Measurements from ENCODE around the gene CCDC38. TPM values are rescaled to one million over a fixed set of nuclear protein-coding genes. Genes with fewer than 3 reads are reported as not detected.
"Not testable (repeated sequence)": the region's sequence is repeated elsewhere in the genome, so short reads cannot be mapped to it uniquely, and the experiment has no call there.

CCDC38 gene
- total RNA-seq, 4 donors from 2014 or later: not detected

- DNase-seq (ENCODE audit: low spot score) (no peak), ATAC-seq (ENCODE audit: low FRiP score) (no peak)
- TF ChIP-seq CTCF (IDR thresholded peaks at IDR 0.05): no peak
These were observed 31.9 kb upstream of the CCDC38 start for GRCh38 chr12:95974358-95974757.

GRCh38 chr12:95972832-95973456 lies 30.5 kb upstream of the CCDC38 start:
- TF ChIP-seq CTCF (IDR thresholded peaks at IDR 0.05): no peak
- ATAC-seq (ENCODE audit: low FRiP score) (no peak), DNase-seq (ENCODE audit: low spot score) (no peak)

GRCh38 chr12:95970905-95971304 lies 28.5 kb upstream of the CCDC38 start:
- ATAC-seq (ENCODE audit: low FRiP score) (no peak), DNase-seq (ENCODE audit: low spot score) (no peak)
- no peak for TF ChIP-seq CTCF (IDR thresholded peaks at IDR 0.05)

- not testable (repeated sequence) for ATAC-seq (ENCODE audit: low FRiP score); DNase-seq (ENCODE audit: low spot score)
These were observed 26.7 kb upstream of the CCDC38 start for GRCh38 chr12:95969116-95969515.

GRCh38 chr12:95967301-95967700 lies 24.9 kb upstream of the CCDC38 start:
- no peak for ATAC-seq (ENCODE audit: low FRiP score)
- DNase-seq (ENCODE audit: low spot score): no peak
- no peak for TF ChIP-seq CTCF (IDR thresholded peaks at IDR 0.05)

- ATAC-seq (ENCODE audit: low FRiP score) (no peak), DNase-seq (ENCODE audit: low spot score) (no peak)
- no peak for TF ChIP-seq CTCF (IDR thresholded peaks at IDR 0.05)
These were observed 24.0 kb upstream of the CCDC38 start for GRCh38 chr12:95966287-95966870.

- ATAC-seq (ENCODE audit: low FRiP score): no peak
- no peak for DNase-seq (ENCODE audit: low spot score)
- no peak for TF ChIP-seq CTCF (IDR thresholded peaks at IDR 0.05)
These were observed 20.7 kb upstream of the CCDC38 start for GRCh38 chr12:95963096-95963495.

Measured in omental fat pad (tissue), 4 donors.